Measurements from ENCODE around the gene GATD1. TPM values are rescaled to one million over a fixed set of nuclear protein-coding genes. Genes with fewer than 3 reads are reported as not detected.

GATD1 gene
- total RNA-seq, 1 donor from 2014 or later, result 18.3 TPM

GRCh38 chr11:787084-787675 lies 9.9 kb upstream of the GATD1 start:
- no peak for ATAC-seq
- intact Hi-C loops (cut with DNase I), result no loop called here
- DNase-seq (ENCODE audit: missing footprints), result no peak

DNA sequence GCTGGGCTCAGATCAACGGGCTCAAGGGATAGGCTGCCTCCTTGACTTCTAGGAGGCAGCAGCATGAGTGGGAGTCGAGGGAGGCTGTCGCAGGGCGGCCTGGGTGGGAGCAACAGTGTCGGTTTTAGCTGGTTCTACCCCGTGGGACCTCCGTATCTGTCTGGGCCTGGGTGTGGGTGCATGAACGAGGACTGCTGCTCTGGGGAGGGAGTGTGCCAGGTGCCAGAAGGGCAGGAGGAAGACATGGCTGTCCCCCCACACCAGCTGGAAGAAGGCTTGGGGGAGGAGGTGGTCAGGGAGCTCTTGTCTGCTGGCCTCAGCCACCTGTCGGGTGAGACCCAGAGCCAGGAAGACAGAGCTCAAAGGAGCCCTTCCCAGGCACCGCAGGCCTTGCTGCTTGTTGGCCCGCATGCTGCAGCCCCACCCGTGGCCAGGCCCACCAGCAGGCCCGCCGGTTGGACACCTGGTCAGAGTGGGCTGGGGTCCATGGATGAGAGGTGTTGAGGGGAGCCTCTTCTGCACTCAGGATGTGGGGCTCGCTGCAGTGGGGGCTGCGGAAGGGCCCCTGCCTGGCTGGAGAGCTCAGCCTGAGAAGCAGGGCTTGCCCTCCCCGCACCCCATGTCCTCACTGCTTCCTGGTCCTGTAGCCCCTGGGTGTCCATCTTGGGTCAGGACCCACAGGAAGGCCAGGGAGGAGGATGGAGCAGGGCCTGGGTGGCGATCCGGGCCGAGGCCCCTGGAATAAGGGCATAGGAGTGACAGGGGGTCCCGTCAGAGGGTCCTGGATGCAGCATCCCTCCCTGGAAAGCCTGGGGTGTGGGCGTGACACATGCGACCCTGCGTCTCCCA lies 9.2 kb upstream of the GATD1 start:
- DNase-seq (ENCODE audit: missing footprints), result no peak
- ATAC-seq, result no peak
- intact Hi-C loops (cut with DNase I), result no loop called here

DNA sequence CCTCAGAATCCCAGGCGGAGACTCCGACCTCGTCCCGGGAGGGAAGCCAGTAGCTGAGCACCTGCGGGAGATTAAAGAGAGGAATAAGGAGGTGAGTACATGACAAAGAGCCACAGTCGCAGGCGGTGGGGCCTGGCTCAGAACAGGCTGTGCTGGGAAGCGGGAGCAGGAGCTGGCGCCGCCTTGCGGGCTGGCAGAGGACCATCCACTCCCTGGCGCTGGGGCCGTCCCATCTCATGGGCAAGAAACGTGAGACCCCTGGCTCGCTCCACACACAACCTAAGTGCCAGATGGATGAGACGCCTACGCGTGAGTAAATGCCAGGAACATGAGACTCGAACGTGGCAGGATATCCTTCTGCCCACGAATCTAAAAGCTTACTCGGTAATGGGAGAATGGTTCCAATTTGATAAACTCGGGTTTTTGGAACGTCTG lies 6.3 kb upstream of the GATD1 start:
- intact Hi-C loops (cut with DNase I), result no loop called here
- ATAC-seq (peak; percentile 64), DNase-seq (ENCODE audit: missing footprints) (peak; percentile 84)

DNA sequence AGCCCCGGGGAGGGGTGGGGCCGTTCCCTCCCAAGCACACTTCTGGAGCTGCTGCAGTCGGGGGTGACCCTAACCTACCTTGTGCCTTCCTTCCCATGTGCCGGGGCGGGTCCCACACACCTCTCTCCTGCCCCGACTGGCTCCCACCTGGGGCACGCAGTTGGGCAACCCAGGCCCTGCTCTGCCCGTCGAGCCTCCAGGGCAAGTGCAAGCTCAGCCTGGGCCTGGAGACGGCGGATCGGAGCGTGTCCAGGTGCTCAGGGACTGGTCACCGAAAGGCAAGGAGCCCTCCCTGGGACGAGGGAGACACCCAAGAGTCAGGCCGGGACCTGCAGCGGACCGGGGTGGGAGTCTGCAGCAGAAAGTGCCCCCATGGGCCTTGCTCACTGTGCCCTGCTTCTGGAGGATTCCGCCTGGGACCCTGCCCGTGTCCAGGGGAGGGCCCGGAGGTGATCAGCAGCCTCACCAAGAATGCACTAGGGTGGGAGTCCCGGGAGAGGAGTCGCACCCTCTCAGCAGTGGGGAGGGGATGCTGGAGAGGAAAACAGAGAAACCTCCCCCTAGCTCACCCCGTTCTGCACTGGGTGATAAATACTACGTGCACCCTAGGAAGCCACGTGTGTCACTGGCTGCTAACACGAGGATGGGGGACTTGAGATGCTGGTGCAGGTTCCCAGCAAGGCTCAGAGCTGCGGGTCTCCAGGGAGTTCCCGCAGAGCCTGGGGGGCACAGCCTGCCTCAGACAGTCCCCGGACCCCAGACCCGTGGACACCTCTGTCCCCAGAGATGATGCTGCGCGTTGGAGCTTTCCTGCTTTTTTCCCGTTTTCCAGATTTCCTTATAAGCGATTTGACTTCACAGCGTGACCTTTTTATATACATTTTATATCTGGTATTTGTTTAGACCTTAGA lies 5.2 kb upstream of the GATD1 start:
- intact Hi-C loops (cut with DNase I), result no loop called here
- ATAC-seq (no peak), DNase-seq (ENCODE audit: missing footprints) (peak; percentile 6)

DNA sequence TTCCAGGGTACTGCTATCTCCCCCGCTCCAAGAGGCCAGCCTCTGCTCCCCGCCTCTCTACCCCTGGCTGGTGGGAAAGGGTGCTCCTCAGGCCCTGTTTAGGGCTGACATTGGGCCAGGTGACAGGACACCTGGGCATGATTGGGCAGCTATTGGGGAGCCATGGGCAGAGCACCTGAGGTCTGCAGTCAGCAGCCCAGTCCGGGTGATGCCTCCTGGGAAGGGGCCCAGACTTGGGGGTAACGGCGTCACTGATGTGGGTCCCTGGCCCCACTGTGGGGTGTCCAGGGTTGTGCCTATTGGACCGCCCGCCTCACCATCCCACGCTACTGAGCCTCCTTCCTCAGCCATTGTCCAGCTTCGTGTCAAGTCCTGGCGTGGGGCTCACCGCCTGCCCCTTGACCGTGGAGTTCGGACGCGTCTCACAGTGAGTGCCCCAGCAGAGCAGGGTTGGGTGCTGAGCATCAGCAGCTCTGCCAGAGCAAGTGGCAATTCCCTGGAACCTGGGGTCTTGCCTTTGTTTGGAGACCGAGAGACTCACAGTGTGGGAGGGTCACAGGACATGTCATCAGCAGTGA lies 2.8 kb upstream of the GATD1 start:
- intact Hi-C loops (cut with DNase I), result no loop called here
- DNase-seq (ENCODE audit: missing footprints) (peak; percentile 49), ATAC-seq (no peak)

DNA sequence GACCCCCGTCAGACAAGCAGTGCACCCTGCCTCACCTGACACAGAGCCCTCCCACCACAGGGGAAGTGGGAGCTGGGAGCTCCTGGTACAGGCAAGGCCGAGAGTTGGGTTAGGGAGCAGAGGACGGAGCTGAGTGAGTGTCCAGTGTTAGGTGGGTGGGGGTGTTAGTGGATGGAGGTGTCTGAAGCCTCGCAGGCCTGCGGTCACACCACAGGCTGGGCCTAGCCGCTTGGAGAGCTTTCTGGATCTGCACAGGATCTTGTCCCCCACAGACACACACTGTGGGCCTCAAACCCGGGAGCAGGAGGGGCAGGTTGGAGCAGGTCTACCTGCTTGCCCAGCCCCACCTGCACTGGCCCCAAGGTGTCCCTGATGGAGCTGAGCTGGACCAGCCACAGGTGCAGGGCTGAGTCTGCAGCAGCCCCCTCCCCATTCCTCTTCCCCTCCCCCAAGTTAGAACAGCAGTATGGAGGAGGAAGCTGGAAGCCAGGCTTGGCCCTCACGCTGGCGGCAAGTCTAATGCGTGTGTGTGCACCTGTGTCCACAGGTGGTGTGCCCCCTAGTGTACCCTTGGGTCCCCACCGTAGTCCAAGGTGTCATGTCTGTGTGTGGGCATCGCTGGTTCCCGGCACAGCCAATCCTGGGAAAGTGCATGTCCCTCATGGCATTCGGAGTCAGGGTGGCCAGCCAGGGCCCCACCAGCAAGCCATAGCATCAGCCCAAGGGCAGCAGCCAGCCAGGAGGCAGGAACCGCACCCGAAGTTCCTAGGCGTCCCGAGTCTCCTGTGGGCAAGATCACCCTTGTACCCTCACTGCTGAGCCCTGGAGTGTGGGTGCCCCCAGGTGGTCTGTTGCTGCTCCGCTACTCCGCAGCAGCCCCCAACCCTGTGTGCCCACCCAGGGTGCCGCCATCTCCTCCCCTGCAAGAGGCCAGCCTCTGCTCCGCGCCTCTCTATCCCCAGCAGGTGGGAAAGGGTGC lies 2.0 kb upstream of the GATD1 start:
- intact Hi-C loops (cut with DNase I), result no loop called here
- ATAC-seq, result no peak
- peak; percentile 45 for DNase-seq (ENCODE audit: missing footprints)

DNA sequence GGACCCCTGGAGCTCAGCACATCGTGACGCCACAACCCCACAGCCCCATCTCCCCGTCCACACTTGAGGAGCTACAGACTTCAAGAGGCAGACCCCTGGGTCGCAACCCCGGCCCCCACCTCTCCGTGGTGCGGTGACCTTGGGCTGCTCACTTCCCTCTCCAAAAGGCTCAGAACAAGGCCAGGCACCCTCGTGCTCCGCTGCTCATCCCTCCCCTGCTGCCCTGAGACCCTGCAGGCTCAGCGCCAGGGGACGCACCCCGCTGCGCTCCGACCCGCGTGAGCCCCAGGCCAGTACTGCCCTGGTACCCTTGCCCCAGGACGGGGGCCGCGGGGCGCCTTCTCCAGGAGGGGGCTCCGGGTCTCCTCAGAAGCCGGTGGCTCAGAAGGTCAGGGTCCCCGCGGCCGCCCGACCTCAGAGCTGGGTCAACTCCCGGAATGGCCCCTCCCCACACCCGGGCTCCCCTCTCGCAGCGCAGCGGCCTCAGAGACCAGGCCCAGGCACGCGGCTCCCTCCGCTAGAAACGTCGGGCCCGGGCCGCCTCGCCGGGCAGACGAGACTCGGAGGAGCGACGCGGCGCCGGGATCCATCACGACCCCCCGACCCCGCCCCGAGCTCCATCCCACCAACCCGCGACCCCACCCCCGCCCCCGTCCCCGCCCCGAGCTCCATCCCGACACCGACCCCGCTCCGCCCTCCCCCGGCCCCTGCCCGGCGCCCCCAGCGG lies 563 bp downstream of the GATD1 start:
- peak; percentile 18 for ATAC-seq
- intact Hi-C loops (cut with DNase I), result no loop called here
- DNase-seq (ENCODE audit: missing footprints), result no peak

DNA sequence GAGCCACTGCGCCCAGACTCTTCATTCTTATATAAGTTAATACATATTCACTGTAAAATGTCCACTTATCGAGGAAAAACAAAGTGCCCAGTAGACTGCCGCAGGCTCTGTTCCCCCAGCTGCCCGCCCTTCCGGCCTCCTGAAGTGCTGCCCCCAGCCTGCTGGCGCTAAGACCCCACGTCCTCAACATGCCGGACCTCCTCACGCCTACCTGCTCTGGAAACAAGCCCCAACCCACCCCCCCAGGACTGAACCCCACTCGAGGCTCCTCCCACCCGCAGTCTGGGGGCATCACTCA lies 1.1 kb downstream of the GATD1 start:
- DNase-seq (ENCODE audit: missing footprints) (no peak), ATAC-seq (no peak)
- intact Hi-C loops (cut with DNase I), result no loop called here

GRCh38 chr11:774873-775592 lies 2.3 kb downstream of the GATD1 start:
- DNase-seq (ENCODE audit: missing footprints), result no peak
- intact Hi-C loops (cut with DNase I), result no loop called here
- no peak for ATAC-seq

GRCh38 chr11:773830-774229 lies 3.5 kb downstream of the GATD1 start:
- no peak for DNase-seq (ENCODE audit: missing footprints)
- ATAC-seq, result no peak
- intact Hi-C loops (cut with DNase I), result no loop called here

DNA sequence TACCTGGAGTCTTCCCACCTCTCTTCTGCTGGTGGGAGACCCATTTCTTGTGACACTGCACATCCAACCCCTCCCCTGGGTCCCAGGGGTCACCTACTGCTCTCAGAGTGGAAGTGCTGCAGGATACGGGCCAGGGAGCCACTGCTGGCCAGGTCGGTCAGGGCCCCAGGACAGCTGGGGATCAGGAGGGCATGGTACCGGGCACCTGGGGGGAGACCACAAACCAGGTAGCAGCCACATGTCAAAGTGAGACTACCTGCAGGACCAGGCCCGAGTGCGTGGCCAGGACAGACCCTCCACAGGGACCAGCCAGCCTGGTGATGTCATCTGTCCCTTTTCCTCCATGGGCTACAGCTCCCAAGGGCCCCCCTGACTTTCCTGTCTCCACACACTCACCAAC lies 3.9 kb downstream of the GATD1 start:
- DNase-seq (ENCODE audit: missing footprints) (no peak), ATAC-seq (no peak)
- intact Hi-C loops (cut with DNase I), result no loop called here

- intact Hi-C loops (cut with DNase I), result no loop called here
- DNase-seq (ENCODE audit: missing footprints), result no peak
- ATAC-seq, result no peak
Observed at GRCh38 chr11:772429-773390, 4.6 kb downstream of the GATD1 start.

GRCh38 chr11:771617-772204 lies 5.6 kb downstream of the GATD1 start:
- DNase-seq (ENCODE audit: missing footprints) (no peak), ATAC-seq (no peak)
- intact Hi-C loops (cut with DNase I), result no loop called here

GRCh38 chr11:770642-771616 lies 6.4 kb downstream of the GATD1 start:
- ATAC-seq (no peak), DNase-seq (ENCODE audit: missing footprints) (no peak)
- intact Hi-C loops (cut with DNase I), result no loop called here
